Upper lobe of left lung (tissue), 4 donors: ENCODE results near the gene ZDHHC14.

ENCODE experiments used
- CTCF ChIP-seq, 6 experiments: fragments of 450-650 bp in 4 of 6; fragments of 200-600 bp in 2 of 6; sonication (generic) in 2 of 6; IDR thresholded peaks; one replicate each; pipeline ENCODE4 v1.5.1; 2016 to 2019; ENCODE audit warnings: antibody characterized with exemption in 6 of 6
- EP300 ChIP-seq, 4 donors: sonication (generic); formaldehyde crosslinking; IDR thresholded peaks; one replicate each; pipeline ENCODE4 v1.5.1; 2017; ENCODE audit warnings: antibody characterized with exemption in 4 of 4, control low read depth in 2 of 4

- TF ChIP-seq CTCF (IDR thresholded peaks at IDR 0.05) (no peak), EP300 (IDR thresholded peaks at IDR 0.05) (no peak)
These were observed 319.0 kb downstream of the ZDHHC14 start for GRCh38 chr6:157699777-157700636.
